H1 (cell line): ENCODE measurements around the gene THOC6. TPM values are rescaled to one million over a fixed set of nuclear protein-coding genes. Genes with fewer than 3 reads are reported as not detected.

ENCODE experiments used
- CTCF ChIA-PET: fragments of 300-600 bp; sonication (Branson Sonifier 250); formaldehyde crosslinking; loops from one replicate; lab custom pipeline; 2021; ENCODE audit not compliant: partially characterized antibody; lab: Charles Lee
- POLR2A ChIA-PET: fragments of 300-600 bp; sonication (Branson Sonifier 250); formaldehyde crosslinking; loops from one replicate; lab custom pipeline; 2021; ENCODE audit warnings: inconsistent platforms; ENCODE audit not compliant: partially characterized antibody; lab: Charles Lee
- DNase-seq, 2 experiments: peaks; one replicate each; pipeline versions ENCODE4 v3.0.0 to v3.0.0-alpha.2; 2010 to 2022; ENCODE audit warnings: low spot score in 2 of 2, low read depth in 1 of 2, mixed read lengths in 1 of 2
- FAIRE-seq: peaks from 2 replicates; lab custom pipeline; 2011; peaks lifted over from hg19 to GRCh38; lab: Jason Lieb, UNC
- H2AFZ ChIP-seq: 2 replicates; pipeline ENCODE4 v1.8.1; 2012; ENCODE audit warnings: low read length, inconsistent platforms
- H2AK5ac ChIP-seq: 2 replicates; pipeline ENCODE4 v1.6.1; 2013; ENCODE audit warnings: low read depth, low read length
- H2BK120ac ChIP-seq: replicated peaks from 2 replicates; pipeline ENCODE3; 2013; ENCODE audit warnings: low read depth, low read length, inconsistent platforms
- H2BK12ac ChIP-seq: 2 replicates; pipeline ENCODE4 v1.6.1; 2013; ENCODE audit warnings: low read depth, low read length
- H2BK15ac ChIP-seq: 2 replicates; pipeline ENCODE4 v1.6.1; 2013; ENCODE audit warnings: low read length
- H2BK20ac ChIP-seq: 2 replicates; pipeline ENCODE4 v1.6.1; 2013; ENCODE audit warnings: low read length
- H2BK5ac ChIP-seq: 2 replicates; pipeline ENCODE4 v1.6.1; 2013; ENCODE audit warnings: low read depth, low read length
- H3K14ac ChIP-seq: 2 replicates; pipeline ENCODE4 v1.6.1; 2013; ENCODE audit warnings: inconsistent platforms; ENCODE audit not compliant: insufficient read length
- H3K18ac ChIP-seq: 2 replicates; pipeline ENCODE4 v1.6.1; 2013; ENCODE audit warnings: low read length; ENCODE audit errors: extremely low read depth
- H3K23ac ChIP-seq: 2 replicates; pipeline ENCODE4 v1.6.1; 2013; ENCODE audit warnings: inconsistent platforms; ENCODE audit not compliant: insufficient read length
- H3K23me2 ChIP-seq: 2 replicates; pipeline ENCODE4 v1.6.1; 2013; ENCODE audit warnings: low read depth, low read length
- H3K27ac ChIP-seq: 2 replicates; pipeline ENCODE4 v1.6.1; 2011; ENCODE audit warnings: low read depth, low read length, inconsistent platforms
- H3K27me3 ChIP-seq, 4 experiments: replicated peaks in 1 of 4; 1 replicate in 1 of 4; 2 replicates in 3 of 4; pipeline versions ENCODE4 v1.6.1 to v1.8.1; 2011 to 2013; ENCODE audit warnings: low read length in 3 of 4, mild to moderate bottlenecking in 3 of 4, inconsistent platforms in 2 of 4, mixed read lengths in 2 of 4, moderate library complexity in 1 of 4; ENCODE audit not compliant: control insufficient read depth in 3 of 4, insufficient read depth in 3 of 4; ENCODE audit errors: extremely low read depth in 1 of 4
- H3K36me3 ChIP-seq, 4 experiments: 2 replicates each; pipeline versions ENCODE4 v1.6.1 to v1.8.1; 2011 to 2013; ENCODE audit warnings: mild to moderate bottlenecking in 4 of 4, low read length in 3 of 4, moderate library complexity in 2 of 4, control low read depth in 1 of 4, inconsistent platforms in 1 of 4; ENCODE audit not compliant: insufficient read depth in 4 of 4, control insufficient read depth in 2 of 4
- H3K4ac ChIP-seq: replicated peaks from 2 replicates; pipeline ENCODE3; 2013; ENCODE audit warnings: low read length, low read depth, mixed read lengths, inconsistent platforms; ENCODE audit not compliant: insufficient read length
- H3K4me1 ChIP-seq, 4 experiments: replicated peaks in 1 of 4; 1 replicate in 1 of 4; 2 replicates in 3 of 4; pipeline versions ENCODE4 v1.6.1 to v1.8.1; 2011 to 2013; ENCODE audit warnings: low read length in 3 of 4, inconsistent platforms in 2 of 4, mixed read lengths in 1 of 4; ENCODE audit not compliant: insufficient read depth in 4 of 4, control insufficient read depth in 3 of 4
- H3K4me2 ChIP-seq, 2 experiments: 2 replicates each; pipeline versions ENCODE4 v1.6.1 to v1.8.1; 2011 to 2013; ENCODE audit warnings: low read depth in 2 of 2, low read length in 2 of 2, control low read depth in 1 of 2, inconsistent platforms in 1 of 2, mild to moderate bottlenecking in 1 of 2; ENCODE audit not compliant: insufficient read depth in 1 of 2
- H3K4me3 ChIP-seq, 4 experiments: fragments of 200-600, 300-600 bp in 1 of 4; sonication (generic), shearing (Covaris generic), sonication (Bioruptor Twin) in 1 of 4; 2 replicates each; pipeline versions ENCODE4 v1.5.1 to v1.8.1; 2011 to 2016; ENCODE audit warnings: low read length in 4 of 4, low read depth in 3 of 4, control low read depth in 2 of 4, inconsistent platforms in 2 of 4, mild to moderate bottlenecking in 2 of 4, mixed read lengths in 1 of 4, moderate library complexity in 1 of 4; ENCODE audit not compliant: insufficient read depth in 2 of 4; ENCODE audit errors: extremely low read depth in 1 of 4
- H3K56ac ChIP-seq: replicated peaks from 2 replicates; pipeline ENCODE3; 2013; ENCODE audit warnings: low read depth, mild to moderate bottlenecking, mixed read lengths, low read length, inconsistent platforms; ENCODE audit not compliant: insufficient read length
- H3K79me1 ChIP-seq: 2 replicates; pipeline ENCODE4 v1.6.1; 2013; ENCODE audit warnings: low read depth, low read length, control low read depth
- H3K79me2 ChIP-seq, 2 experiments: 2 replicates each; pipeline versions ENCODE4 v1.6.1 to v1.8.1; 2012 to 2013; ENCODE audit warnings: low read length in 2 of 2, mild to moderate bottlenecking in 2 of 2, inconsistent platforms in 1 of 2; ENCODE audit not compliant: insufficient read depth in 2 of 2, control insufficient read depth in 1 of 2
- H3K9ac ChIP-seq, 4 experiments: replicated peaks in 1 of 4; 1 replicate in 1 of 4; 2 replicates in 3 of 4; pipeline versions ENCODE4 v1.6.1 to v1.8.1; 2011 to 2013; ENCODE audit warnings: low read depth in 3 of 4, low read length in 3 of 4, control low read depth in 2 of 4, mild to moderate bottlenecking in 2 of 4, moderate library complexity in 2 of 4, inconsistent platforms in 1 of 4; ENCODE audit errors: extremely low read depth in 1 of 4
- H3K9me3 ChIP-seq, 2 experiments: 2 replicates each; pipeline versions ENCODE4 v1.6.1 to v1.8.1; 2012 to 2013; ENCODE audit warnings: mild to moderate bottlenecking in 2 of 2, moderate library complexity in 2 of 2, control low read depth in 1 of 2, inconsistent platforms in 1 of 2, low read depth in 1 of 2, low read length in 1 of 2, mixed read lengths in 1 of 2; ENCODE audit not compliant: insufficient read depth in 2 of 2
- H4K20me1 ChIP-seq, 2 experiments: replicated peaks in 1 of 2; 2 replicates each; pipeline versions ENCODE3 to v1.8.1; 2011 to 2013; ENCODE audit warnings: inconsistent platforms in 2 of 2, low read length in 2 of 2, mild to moderate bottlenecking in 1 of 2; ENCODE audit not compliant: insufficient read depth in 2 of 2, control insufficient read depth in 1 of 2
- H4K5ac ChIP-seq: 2 replicates; pipeline ENCODE4 v1.6.1; 2013; ENCODE audit warnings: low read length, low read depth, mixed read lengths, inconsistent platforms; ENCODE audit not compliant: insufficient read length
- H4K8ac ChIP-seq: 2 replicates; pipeline ENCODE4 v1.8.0; 2013; ENCODE audit warnings: mild to moderate bottlenecking, moderate library complexity, low read length, inconsistent platforms; ENCODE audit not compliant: insufficient read depth; ENCODE audit errors: extremely low read depth
- H4K91ac ChIP-seq: replicated peaks from 2 replicates; pipeline ENCODE3; 2013; ENCODE audit warnings: low read length, mixed read lengths, inconsistent platforms; ENCODE audit not compliant: insufficient read length
- ATF2 ChIP-seq: IDR thresholded peaks from 2 replicates; pipeline ENCODE4 v1.6.1; 2012; ENCODE audit warnings: low read length, inconsistent platforms
- CREB1 ChIP-seq: IDR thresholded peaks from 2 replicates; pipeline ENCODE4 v1.6.1; 2012; ENCODE audit warnings: inconsistent platforms
- CTBP2 ChIP-seq: IDR thresholded peaks from 2 replicates; pipeline ENCODE4 v1.7.0; 2011; ENCODE audit warnings: borderline replicate concordance, mild to moderate bottlenecking, moderate library complexity, mixed read lengths, low read length; ENCODE audit not compliant: insufficient read depth, insufficient read length
- CTCF ChIP-seq, 3 experiments: IDR thresholded peaks; 1 replicate in 2 of 3; 2 replicates in 1 of 3; pipeline versions ENCODE4 v1.5.1 to v1.6.1; 2011; ENCODE audit warnings: low read length in 3 of 3, mild to moderate bottlenecking in 3 of 3, inconsistent platforms in 2 of 3, low read depth in 1 of 3, moderate library complexity in 1 of 3; ENCODE audit not compliant: insufficient read depth in 1 of 3; ENCODE audit errors: control extremely low read depth in 1 of 3
- FOSL1 ChIP-seq: IDR thresholded peaks from 2 replicates; pipeline ENCODE4 v1.6.1; 2011; ENCODE audit warnings: mild to moderate bottlenecking, low read depth, low read length, moderate library complexity; ENCODE audit not compliant: insufficient read depth
- HDAC6 ChIP-seq: IDR thresholded peaks from one replicate; pipeline ENCODE4 v1.7.1; 2012; ENCODE audit warnings: low read depth, mild to moderate bottlenecking, inconsistent platforms, low read length, moderate library complexity
- RBBP5 ChIP-seq: IDR thresholded peaks from 2 replicates; pipeline ENCODE4 v1.7.1; 2012; ENCODE audit warnings: low read depth, mild to moderate bottlenecking, inconsistent platforms, low read length, moderate library complexity, borderline replicate concordance
- TAF7 ChIP-seq: optimal IDR thresholded peaks from 2 replicates; pipeline ENCODE3; 2011; ENCODE audit warnings: low read depth, mild to moderate bottlenecking, inconsistent platforms, low read length, moderate library complexity, borderline replicate concordance
- WGBS, 2 experiments: shearing (Covaris generic) in 1 of 2; methylation state at CpG; one replicate each; pipeline versions ENCODE4 v1.1.6 to v1.1.7; 2013 to 2015; ENCODE audit warnings: low lambda C conversion rate in 2 of 2, mixed read lengths in 2 of 2, inconsistent platforms in 1 of 2, low coverage in 1 of 2, missing lambda C conversion rate in 1 of 2; ENCODE audit not compliant: insufficient replicate concordance in 2 of 2, insufficient coverage in 1 of 2, insufficient read length in 1 of 2; ENCODE audit errors: extremely low coverage in 1 of 2, missing lambda C conversion rate in 1 of 2; 5-methylcytosine and 5-hydroxymethylcytosine counted together
- polyA plus RNA-seq, 7 experiments: library from polyadenylated mRNA; depleted of rRNA in 3 of 7; stranded (reverse) in 5 of 7; unstranded in 2 of 7; fragments of >200 nt in 5 of 7; fragments of 200-250 nt in 2 of 7; gene quantifications; 1 replicate in 5 of 7; 2 replicates in 1 of 7; 4 replicates in 1 of 7; pipeline versions ENCODE4 v1.2.1 to v1.2.3, GENCODE V29; 2011 to 2013; ENCODE audit warnings: missing spikeins in 2 of 7, mixed read lengths in 2 of 7
- total RNA-seq: library from RNA; stranded (reverse); fragmentation: NEBNext Ultra II Directional; extraction: Animal tissue kit (Norgen Biotek cat#: 25700); gene quantifications from 2 replicates; pipeline ENCODE4 v1.2.1, GENCODE V29; 2021

The THOC6 gene
- total and polyA plus RNA-seq, 2 of the 8 experiments (the other 6 are each of a cell fraction or from before 2014, with no cell fraction given), result 78.5 to 111 TPM

DNA sequence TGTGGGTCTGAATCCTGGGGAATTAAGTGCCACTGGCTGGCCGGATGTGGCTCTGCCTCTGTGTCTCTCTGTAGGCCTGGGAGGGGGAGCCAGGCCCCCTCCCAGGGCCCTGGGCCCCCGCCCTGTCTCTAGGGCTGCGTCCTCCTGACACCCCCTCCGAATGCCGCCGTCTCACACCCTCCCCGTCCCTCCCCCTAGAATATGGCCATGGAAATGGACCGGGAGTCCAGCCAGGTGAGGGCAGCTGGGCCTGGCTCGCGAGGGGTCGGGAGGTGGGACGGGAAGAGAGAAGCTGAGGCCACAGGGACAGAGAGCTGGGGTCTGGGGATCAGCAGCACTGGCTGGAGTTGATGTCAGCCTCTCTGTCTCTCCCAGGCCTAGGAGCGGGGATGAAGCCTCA, 27.5 kb upstream of the THOC6 start:
- Histone ChIP-seq H3K4ac (peak overlapping the region; percentile 91), H4K5ac (no peak overlapping the region), H3K4me2 (no peak overlapping the region), H3K79me1 (no peaks in the 10 kb centered on the region), H3K27ac (no peak overlapping the region; the same call in 1 of the 2 replicates), H2AK5ac (peak overlapping the region; percentile 39; the same call in 1 of the 2 replicates), H3K18ac (peak overlapping the region; percentile 32; the same call in 1 of the 2 replicates), H4K8ac (peak overlapping the region; percentile 71), H2BK20ac (peak overlapping the region; percentile 80; the same call in 1 of the 2 replicates), H3K9ac (no peak overlapping the region), H3K27me3 (no peaks in the 10 kb centered on the region), H4K20me1 (peaks cover 0 to 2% of the 10 kb centered on the region in 2 experiments), H3K23me2 (no peaks in the 10 kb centered on the region; the same call in 1 of the 2 replicates), H2AFZ (no peak overlapping the region), H2BK12ac (peak overlapping the region; percentile 27; the same call in 1 of the 2 replicates), H2BK5ac (peak overlapping the region; percentile 66; the same call in 1 of the 2 replicates), H3K79me2 (no peaks in the 10 kb centered on the region), H2BK120ac (no peak overlapping the region), H3K14ac (no peak overlapping the region), H2BK15ac (0 out of 2 replicates have a peak overlapping the region, but pooled peaks have one; percentile 46), H3K23ac (no peak overlapping the region), H3K4me3 (no peak overlapping the region), H3K9me3 (no peaks in the 10 kb centered on the region), H3K56ac (no peak overlapping the region), H4K91ac (no peak overlapping the region), H3K4me1 (peaks cover 0 to 27% (median 7%) of the 10 kb centered on the region in 4 experiments; a peak in 6 of 7 replicates), H3K36me3 (no peaks in the 10 kb centered on the region)
- ChIA-PET POLR2A (interaction anchor here (1.0 to 15.2 kb wide), 9 partner anchors 9 to 102 kb away, joined by 3 to 200 read pairs (median 6); partner anchors contain the start of genes CLDN6, CLDN9, HCFC1R1 and KREMEN2), CTCF (interaction anchor here (1.0 to 17.3 kb wide), 8 partner anchors 9 to 66 kb away, joined by 3 to 639 read pairs (median 4); partner anchors contain the start of genes BICDL2, CLDN6, HCFC1R1 and THOC6)
- WGBS, 2 experiments, result 90% methylated on average over 8 of the region's 13 CpGs; no CpG with 5 or more reads in 1 of the 2 experiments
- FAIRE-seq, result no peak
- no peak for DNase-seq
- TF ChIP-seq CTBP2 (no peak), RBBP5 (no peak), FOSL1 (no peak), ATF2 (no peak), TAF7 (no peak), HDAC6 (no peak), CREB1 (no peak), CTCF (IDR thresholded peaks at IDR 0.05; ENCODE audit: control extremely low read depth in 1 of 3, insufficient read depth in 1 of 3, low read depth in 1 of 3, low read length in 3 of 3) (no peak)
